ENCODE results near the gene KIF16B.

The KIF16B gene

GRCh38 chr20:16427571-16427970, 145.7 kb downstream of the KIF16B start:
- DNase-seq, result no peak

DNA sequence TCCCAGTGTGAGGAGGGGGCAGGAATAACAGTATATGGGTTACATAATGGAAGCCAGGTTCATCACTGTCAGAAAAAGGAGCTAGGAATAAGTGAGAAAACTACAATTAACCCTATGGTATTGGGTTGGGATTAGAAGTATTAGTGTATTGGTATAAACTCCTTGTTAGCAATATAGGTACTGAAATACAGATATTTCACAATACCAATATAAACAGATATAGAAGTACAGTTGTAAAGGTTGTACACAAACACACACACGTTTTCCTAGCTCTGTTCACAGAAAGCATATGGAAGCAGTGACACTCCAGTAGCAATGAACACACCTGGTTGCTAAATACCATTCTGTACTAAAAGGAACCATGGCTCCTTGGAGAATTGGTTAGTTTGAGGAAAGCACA, 148.5 kb downstream of the KIF16B start:
- DNase-seq, result no peak

GRCh38 chr20:16423311-16424212, 149.7 kb downstream of the KIF16B start:
- DNase-seq, result no peak

GRCh38 chr20:16419138-16419715, 154.0 kb downstream of the KIF16B start:
- no peak for DNase-seq

DNA sequence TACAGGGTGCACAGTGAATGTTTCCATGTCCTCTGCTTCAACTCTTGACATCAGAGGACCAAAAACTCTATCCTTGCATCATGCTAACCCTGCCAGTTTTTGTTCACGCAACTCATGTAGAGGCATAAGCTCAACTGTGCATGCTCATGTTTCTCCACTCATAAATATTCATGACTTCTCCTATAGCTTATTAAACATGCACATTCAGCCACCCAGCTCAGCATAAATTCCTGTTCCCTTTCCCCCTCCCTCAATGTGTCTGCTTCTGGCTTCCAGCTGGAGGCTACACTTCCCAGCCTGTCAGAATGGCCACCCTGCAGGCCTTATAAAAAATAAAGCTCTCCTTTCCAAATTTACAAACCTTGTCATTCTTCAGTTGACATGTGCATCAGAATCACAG, 154.6 kb downstream of the KIF16B start:
- DNase-seq, result no peak

- DNase-seq, result no peak
Observed at GRCh38 chr20:16417001-16417400, 156.2 kb downstream of the KIF16B start.

DNA sequence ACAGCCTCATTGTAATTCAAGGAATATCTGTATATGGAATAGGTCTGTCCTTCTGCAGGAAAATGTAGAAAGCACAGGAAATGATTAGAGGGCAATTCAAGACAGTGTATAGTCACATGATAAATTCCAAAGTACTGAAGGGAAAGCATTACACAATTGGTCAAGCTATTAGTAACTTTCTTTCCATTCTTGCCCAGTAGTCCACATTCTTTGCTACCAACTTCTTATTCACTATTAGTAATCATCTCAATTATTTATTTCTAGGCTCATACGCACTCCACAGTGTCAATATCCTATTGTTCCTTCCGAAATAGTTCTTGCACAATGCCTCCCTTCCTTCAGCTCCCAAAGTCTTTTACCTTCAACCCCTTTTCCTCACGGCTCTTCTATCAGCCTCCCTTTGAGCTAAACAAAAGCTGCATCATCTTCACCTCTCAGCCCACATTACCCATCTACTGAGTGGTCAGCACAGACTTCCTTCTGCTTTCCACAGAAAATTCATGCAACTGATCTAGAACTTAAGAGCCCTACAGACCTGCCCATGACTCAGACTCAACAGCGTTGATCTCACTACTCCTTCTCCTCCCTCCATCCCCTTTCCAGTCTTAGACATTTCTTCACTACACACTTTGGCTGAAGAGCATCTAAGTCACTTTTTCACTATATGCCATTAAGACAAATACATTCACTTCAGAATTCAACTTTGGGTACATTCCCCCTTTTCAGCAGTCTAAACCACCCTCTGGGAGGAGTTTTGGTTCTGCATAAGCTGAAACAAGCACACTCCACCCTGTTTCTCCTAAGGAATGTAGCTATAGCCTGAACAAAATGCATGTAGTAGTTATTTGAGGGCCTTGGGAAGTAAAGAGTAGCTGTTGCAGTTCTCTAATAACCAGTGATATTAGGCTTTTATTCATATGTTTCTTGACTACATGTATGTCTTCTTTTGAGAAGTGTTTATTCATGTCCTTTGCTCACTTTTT, 157.9 kb downstream of the KIF16B start:
- DNase-seq, result no peak

- DNase-seq, result no peak
Observed at GRCh38 chr20:16412906-16413305, 160.3 kb downstream of the KIF16B start.

DNA sequence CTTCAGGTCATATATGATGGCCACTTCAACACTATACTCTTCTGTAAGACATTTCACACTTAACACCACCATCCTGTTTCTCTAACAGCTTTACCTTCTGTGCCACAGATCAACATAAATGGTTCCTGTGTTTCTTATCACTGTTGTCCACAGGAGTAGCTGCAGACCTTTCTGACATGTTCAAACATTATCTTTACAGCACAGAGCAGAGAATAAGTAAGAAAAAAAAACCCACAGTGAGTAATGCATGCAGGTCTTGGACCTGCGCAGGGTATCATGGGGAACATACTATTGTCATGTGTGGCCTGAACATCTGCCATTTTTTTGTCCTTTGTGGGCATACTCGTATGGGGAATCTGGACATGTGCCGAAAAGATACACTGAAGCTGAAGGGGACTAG, 161.9 kb downstream of the KIF16B start:
- no peak for DNase-seq

DNA sequence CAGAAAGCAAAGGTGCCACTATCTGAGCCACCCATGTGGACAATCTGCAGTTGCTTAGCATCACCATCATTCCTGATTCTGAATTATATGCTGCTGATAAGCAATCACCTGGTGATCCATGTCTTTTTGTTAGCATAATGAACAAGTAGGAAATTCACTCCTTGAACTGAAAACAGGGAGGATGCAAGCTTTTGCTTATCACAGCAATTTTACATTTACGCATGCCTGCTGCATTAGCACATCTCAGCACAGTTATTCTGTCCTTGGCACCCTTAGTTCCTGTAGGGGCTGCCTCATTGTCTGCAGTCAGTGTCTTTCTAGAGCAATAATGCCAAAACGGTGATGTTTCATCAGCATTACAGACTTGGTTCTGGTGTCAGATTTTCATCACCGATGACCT, 162.6 kb downstream of the KIF16B start:
- DNase-seq, result no peak

DNA sequence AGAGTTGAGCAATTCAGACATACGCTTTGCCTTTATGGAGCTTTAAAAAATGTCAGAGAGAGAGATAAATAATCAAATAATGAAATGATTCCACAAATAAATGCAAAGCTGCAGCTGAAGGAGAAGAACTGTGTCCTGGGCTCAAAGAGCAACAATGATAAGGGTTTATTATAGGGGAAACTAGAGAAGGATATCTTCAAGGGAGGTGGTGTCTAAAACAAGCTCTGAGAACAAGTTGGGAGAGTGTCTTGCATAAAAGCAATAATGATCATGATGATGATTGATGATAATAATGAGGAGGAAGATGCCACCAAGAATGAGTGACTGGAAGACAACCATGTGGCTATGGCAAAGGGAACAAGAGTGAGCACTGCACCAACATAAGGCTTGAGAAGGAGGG, 164.3 kb downstream of the KIF16B start:
- no peak for DNase-seq

DNA sequence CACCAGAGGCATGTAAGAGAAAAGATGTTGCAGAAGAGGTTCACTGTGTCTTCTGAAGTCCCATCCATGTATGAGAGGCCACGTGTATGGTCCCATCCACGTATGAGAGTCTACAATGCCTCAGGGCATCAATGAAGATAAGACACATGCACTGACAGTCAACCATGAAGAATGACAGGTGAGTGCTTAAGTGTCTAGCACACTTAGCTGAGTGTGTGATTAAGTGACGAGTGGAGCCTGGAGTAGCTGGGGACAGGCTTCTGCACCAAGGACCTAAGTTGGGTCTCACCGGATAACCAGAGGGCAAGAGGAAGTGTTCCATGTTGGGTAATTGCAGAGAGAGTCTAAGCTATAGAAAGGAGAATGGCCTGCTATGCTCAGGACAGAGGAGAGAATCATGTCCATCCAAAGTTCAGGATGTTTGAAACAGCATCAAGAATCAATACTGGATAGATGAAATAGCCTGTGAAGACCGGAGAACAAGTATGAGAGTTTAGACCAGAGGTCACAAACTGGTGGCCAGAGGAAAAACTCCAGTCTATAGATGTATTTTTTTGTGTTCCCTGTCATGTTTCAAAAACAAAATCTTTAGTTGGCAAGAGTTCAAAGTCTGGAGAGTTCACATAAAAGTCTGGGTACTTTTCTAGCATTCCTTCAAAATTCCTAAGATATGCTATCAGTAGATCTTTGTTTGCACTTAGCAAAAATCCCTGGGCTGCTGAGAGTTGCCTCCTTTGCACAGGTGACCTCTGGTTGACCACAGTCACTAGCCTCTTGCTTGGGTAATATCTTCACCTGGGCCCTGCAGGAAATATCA, 165.8 kb downstream of the KIF16B start:
- DNase-seq, result no peak

GRCh38 chr20:16405254-16405653, 168.0 kb downstream of the KIF16B start:
- no peak for DNase-seq

DNA sequence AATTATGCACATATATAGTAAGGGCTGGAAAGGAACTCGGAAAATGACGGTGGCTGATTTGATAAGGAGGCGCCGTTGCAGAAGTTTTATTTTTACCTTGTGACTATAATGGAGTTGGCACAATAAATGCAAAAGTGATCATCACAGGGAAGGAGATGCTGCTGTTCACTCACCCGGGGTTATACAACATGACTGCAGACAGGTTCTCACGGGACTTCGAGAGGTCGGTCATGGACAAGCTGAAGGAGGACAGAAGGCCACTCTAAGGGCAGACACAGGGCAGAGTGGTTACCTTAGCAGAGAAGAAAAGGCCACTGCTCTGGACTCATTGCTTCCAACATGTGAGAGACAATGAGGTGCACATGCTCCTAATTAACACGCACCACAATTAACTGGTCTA, 168.6 kb downstream of the KIF16B start:
- no peak for DNase-seq

DNA sequence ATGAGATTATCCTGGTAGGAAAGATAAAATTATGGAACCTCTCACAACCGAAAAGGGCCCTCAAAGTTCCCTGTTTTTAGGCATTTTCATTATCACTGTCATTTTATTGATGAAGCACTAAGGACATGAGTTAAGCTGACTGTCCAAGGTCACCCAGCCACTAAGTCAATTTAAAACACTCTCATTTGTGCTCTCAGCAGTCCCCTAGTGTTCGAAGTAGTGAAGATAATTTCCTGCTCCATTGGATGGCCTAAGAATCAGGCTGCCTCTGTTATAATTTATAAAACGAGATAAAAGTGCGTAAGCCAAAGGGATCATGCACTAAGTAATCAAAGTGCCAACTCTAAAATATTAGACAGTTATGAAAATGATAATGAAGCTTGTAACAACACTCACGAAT, 169.1 kb downstream of the KIF16B start:
- no peak for DNase-seq

DNA sequence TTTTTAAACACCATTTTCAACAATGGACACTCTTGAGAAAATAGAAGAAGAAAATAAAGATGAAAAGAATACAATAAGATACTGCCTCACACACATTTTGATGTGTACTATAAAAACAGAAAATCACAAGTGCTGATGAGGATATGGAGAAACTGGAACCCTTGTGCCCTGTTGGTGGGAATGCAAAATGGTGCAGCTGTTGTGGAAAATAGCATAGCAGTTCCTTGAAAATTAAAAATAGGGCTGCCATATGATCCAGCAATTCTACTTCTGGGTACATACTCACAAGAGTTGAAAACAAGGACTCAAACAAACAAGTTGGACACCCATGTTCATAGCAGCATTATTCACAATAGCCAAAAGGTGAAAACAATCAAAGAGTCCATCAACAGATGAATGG, 173.0 kb downstream of the KIF16B start:
- no peak for DNase-seq

DNA sequence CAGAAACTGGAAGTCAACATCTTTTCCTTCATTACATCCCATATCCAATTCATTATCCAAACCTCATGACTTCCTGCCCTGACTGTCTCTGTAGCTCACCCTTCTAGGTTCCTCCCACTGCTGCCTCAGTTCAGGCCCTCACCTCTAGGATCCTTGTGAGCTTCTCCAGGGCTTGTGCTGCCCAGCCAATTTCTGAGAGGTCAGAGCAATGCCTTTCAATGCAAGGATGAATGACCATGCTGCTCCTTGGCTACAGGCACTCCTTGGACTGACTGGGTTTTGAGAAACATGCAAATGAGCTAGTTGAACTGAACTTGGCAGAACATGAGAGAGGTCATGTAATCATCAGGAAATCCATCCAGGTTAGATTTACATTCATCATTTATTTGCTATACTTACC, 173.4 kb downstream of the KIF16B start:
- DNase-seq, result no peak

GRCh38 chr20:16397086-16397485, 176.2 kb downstream of the KIF16B start:
- no peak for DNase-seq

DNA sequence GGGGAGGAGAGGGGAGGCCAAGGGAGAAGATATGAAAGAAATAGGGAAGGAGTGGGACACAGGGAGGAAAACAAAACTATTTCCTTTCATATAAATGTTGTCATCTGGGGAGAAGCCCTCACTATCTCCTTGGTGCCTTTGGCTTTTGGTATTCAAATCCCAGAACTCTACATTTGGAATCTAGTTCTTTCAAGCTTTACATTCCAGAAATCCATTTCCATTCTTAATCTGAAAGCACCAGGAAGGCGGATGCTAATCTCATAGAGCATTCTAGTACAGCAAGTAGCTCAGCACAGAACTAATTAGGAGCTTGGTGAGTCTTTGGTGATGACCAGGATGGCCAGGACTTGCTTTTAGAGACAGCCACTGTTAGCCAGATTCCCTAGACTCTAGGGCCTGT, 177.9 kb downstream of the KIF16B start:
- DNase-seq, result no peak

DNA sequence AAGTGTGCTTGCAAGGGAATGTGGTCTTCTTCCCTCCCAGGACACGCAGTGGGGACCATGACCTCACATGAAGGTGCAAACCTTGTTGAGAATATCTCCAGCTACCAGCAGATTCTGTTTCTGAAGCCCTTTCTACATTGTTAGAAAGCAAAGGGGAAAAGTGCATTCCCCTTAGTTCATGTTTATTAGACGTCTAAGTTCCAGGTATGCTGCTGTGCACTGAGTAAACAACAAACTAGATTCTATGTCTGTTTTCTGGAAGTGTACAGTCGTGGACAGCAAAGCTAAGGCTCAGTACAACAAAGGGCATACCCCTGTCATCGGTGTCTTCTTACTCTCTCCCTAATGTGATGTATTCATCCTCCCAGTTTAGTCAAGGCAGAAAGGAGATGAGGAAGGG, 178.5 kb downstream of the KIF16B start:
- no peak for DNase-seq

DNA sequence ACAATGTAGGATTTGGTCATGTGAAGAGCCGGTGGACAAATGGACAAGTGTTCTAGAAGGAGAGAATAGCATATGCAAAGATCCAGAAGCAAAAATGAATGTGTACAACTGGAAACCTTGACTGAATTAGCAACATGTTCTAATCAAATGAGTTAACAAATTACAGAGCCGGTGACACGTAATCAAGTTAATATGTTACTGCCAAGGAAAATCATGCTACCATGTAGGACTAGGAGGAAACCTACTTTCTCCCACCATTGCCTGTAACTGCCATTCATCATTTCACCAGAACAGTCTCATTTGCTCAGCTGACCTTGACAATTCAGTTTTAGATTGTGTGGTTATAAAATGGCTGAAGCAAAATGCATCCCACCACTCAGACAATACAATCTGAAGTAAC, 179.4 kb downstream of the KIF16B start:
- DNase-seq, result no peak

DNA sequence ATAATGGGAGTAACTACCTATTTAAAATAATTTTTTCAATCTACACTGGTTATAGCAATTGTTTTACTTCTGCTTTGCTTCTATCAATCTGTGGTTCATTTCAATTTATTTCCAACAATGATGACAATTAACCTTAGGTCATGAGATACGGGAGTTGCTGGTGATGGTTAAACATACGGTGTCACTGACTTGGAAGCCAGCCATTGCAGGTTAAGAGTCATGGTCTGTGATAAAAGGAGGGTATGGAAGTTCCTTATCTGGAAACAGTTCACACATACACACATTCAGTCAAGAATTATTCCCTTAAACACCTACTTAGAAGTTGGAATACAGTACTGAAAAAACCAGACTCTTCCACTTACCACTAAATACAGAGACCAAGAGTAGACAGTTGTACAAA, 180.0 kb downstream of the KIF16B start:
- no peak for DNase-seq

DNA sequence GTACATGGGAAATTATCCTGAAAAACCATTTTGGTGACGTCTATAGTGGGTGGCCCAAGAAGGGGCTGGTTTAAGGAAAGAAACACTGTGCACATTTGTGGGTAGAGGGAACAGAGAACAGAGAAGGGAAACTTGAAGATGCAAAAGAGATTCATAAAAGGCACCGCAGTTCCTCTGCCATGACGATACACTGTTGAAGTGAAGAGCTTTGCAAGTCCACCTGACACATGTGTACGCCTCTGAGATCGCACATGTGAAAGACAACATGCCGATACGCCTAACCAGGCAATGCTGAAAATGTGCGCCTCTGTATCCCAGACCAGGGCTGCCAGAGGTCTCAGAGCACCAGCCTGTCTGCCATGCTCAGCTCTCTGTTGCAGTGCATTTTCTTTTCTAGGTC, 180.9 kb downstream of the KIF16B start:
- no peak for DNase-seq
